ENCODE data around the gene HOXD11. TPM values are rescaled to one million over a fixed set of nuclear protein-coding genes. Genes with fewer than 3 reads are reported as not detected.

Gene HOXD11
- total and polyA plus RNA-seq, 2 experiments from 2014 or later: 28.4 to 30.0 TPM

DNA sequence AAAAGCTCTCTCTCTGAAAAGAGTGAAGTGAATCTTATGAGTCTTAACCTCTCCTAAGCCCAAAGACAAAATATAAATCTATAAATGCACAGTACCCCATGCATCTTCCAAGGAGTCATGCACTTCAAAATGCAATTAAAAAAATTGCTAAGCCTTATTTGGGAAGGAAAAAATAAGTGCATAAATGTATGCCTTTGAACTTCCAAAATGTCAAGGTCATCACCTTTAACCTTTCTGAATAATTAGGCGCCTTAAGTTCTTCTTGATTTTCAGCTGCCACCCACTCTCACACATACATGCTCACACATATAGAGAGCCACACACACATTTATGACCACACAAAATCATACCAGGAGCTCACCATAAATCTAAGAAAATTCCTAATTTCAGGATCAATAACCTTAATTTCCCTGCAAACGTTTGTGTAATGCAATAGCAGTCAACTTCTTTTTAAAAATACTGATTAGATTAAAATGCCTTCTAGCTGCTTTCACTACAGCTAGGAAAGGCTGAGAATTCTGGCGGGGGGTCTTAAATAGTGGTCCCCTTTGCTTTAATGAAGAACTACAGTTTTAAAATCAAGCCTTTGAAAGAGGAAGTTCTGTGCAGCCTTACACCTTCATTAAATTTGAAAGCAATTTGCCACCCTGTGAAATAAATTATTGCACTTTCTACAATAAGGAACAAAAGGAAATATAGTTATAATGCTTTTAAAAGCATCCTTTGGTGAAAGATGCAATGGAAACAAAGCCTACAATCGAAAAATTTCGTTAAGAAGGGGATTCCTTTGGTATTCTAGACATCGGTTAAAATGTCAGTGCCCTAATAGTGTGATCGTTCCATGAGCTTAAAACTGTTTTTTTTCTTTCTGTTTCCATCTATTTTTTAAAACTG, 3.6 kb downstream of the HOXD11 start:
- Histone ChIP-seq H3K27ac (peak overlapping the region; percentile 88), H3K4me3 (peak overlapping the region; percentile 70), H3K4me1 (ENCODE audit: insufficient read depth) (no peaks in the 10 kb centered on the region; the same call in 1 of the 2 replicates), H2AFZ (no peak overlapping the region), H3K27me3 (replicated peaks; ENCODE audit: insufficient read depth) (no peaks in the 10 kb centered on the region), H3K79me2 (ENCODE audit: insufficient read depth) (peaks cover 96% of the 10 kb centered on the region), H3K9me3 (ENCODE audit: low read depth) (no peaks in the 10 kb centered on the region), H3K9ac (peak overlapping the region; percentile 89), H3K4me2 (ENCODE audit: unreplicated experiment) (peak overlapping the region; percentile 95), H3F3A (ENCODE audit: insufficient read depth) (peaks cover 21% of the 10 kb centered on the region), H4K20me1 (ENCODE audit: insufficient read depth) (no peaks in the 10 kb centered on the region), H3K9me2 (ENCODE audit: insufficient read depth) (no peaks in the 10 kb centered on the region), H3K36me3 (ENCODE audit: low read depth) (peaks cover 15% of the 10 kb centered on the region)
- no peak for DNase-seq
- TF ChIP-seq EZH2 (IDR thresholded peaks at IDR 0.05; ENCODE audit: insufficient read depth, poor library complexity, severe bottlenecking) (no peak), EZH2phosphoT487 (IDR thresholded peaks at IDR 0.05; ENCODE audit: insufficient read depth, low read depth) (no peak)
- WGBS, 2 experiments (ENCODE audit: low coverage in 1 of 2, low lambda C conversion rate in 2 of 2, missing lambda C conversion rate in 2 of 2): 34 to 41% methylated on average over 7 of the region's 7 CpGs
- in situ Hi-C loops (cut with MboI): loop anchor here (25.0 kb wide), 1 partner anchor 1627 kb away; no protein-coding TSS in a partner anchor

DNA sequence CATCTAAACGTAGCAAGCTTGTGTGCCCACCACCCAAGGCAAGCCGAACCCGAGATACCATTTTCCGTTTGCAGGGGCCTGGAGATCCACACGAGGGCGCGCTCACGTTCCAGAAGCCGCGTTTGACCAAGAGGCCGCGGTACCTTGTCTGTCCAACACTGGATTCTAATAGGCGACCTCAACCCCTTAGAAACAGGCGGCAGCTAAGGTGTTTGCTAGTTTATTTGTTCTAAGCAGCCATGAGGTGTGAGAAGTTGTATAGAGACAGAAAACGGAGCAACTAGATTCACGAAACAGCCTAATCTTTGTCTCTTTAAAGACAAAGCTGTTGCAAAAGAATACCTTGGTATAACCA, 4.2 kb downstream of the HOXD11 start:
- H3K36me3 ChIP-seq (ENCODE audit: low read depth): peaks cover 15% of the 10 kb centered on the region
- in situ Hi-C loops (cut with MboI): loop anchor here (25.0 kb wide), 1 partner anchor 1626 kb away; no protein-coding TSS in a partner anchor
- TF ChIP-seq EZH2phosphoT487 (IDR thresholded peaks at IDR 0.05; ENCODE audit: insufficient read depth, low read depth) (no peak), EZH2 (IDR thresholded peaks at IDR 0.05; ENCODE audit: insufficient read depth, poor library complexity, severe bottlenecking) (no peak)
- H3F3A ChIP-seq (ENCODE audit: insufficient read depth): peaks cover 17% of the 10 kb centered on the region
- H4K20me1 ChIP-seq (ENCODE audit: insufficient read depth): no peaks in the 10 kb centered on the region
- no peaks in the 10 kb centered on the region for H3K9me2 ChIP-seq (ENCODE audit: insufficient read depth)
- H3K4me1 ChIP-seq (ENCODE audit: insufficient read depth): no peaks in the 10 kb centered on the region; the same call in 1 of the 2 replicates
- peak overlapping the region; percentile 89 for H3K9ac ChIP-seq
- peak overlapping the region; percentile 70 for H3K4me3 ChIP-seq
- H3K79me2 ChIP-seq (ENCODE audit: insufficient read depth): peaks cover 96% of the 10 kb centered on the region
- peak overlapping the region; percentile 95 for H3K4me2 ChIP-seq (ENCODE audit: unreplicated experiment)
- peak overlapping the region; percentile 88 for H3K27ac ChIP-seq
- no peaks in the 10 kb centered on the region for H3K9me3 ChIP-seq (ENCODE audit: low read depth)
- no peaks in the 10 kb centered on the region for H3K27me3 ChIP-seq (replicated peaks; ENCODE audit: insufficient read depth)
- DNase-seq: peak; percentile 92
- WGBS, 2 experiments (ENCODE audit: low coverage in 1 of 2, low lambda C conversion rate in 2 of 2, missing lambda C conversion rate in 2 of 2): 8 to 13% methylated on average over 16 of the region's 16 CpGs
- H2AFZ ChIP-seq: no peak overlapping the region

DNA sequence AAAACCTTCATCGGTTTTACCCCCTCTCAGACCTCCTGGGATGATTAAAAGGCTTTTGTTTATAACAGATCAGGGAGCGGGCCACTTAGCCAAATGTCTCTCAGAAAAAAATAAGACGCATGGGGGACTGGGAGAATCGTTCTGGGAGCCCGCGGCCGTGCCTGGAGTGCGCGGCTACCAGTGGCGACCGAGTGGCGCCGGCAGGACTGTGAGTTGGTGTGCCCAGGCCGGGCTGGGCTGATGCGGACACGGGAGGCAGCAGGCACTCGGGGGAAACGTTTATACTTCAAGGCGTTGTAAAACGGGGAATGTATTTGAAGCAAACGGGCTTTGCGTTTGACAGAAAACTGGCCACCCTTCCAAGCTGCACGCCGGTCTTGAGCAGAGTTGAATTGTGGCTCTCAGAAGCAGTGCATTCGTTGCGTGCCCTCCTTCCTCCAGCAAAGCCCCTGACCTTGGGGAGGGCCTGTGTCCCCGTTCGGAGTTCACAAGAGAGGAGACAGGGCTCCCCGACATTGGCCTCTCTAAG, 4.8 kb downstream of the HOXD11 start:
- TF ChIP-seq EZH2 (IDR thresholded peaks at IDR 0.05; ENCODE audit: insufficient read depth, poor library complexity, severe bottlenecking) (no peak), EZH2phosphoT487 (IDR thresholded peaks at IDR 0.05; ENCODE audit: insufficient read depth, low read depth) (no peak)
- Histone ChIP-seq H3K9me3 (ENCODE audit: low read depth) (no peaks in the 10 kb centered on the region), H3K27me3 (replicated peaks; ENCODE audit: insufficient read depth) (no peaks in the 10 kb centered on the region), H3F3A (ENCODE audit: insufficient read depth) (peaks cover 19% of the 10 kb centered on the region), H3K4me3 (peak overlapping the region; percentile 70), H3K36me3 (ENCODE audit: low read depth) (peaks cover 15% of the 10 kb centered on the region), H2AFZ (no peak overlapping the region), H3K79me2 (ENCODE audit: insufficient read depth) (peaks cover 96% of the 10 kb centered on the region), H3K9me2 (ENCODE audit: insufficient read depth) (no peaks in the 10 kb centered on the region), H3K27ac (peak overlapping the region; percentile 88), H3K4me1 (ENCODE audit: insufficient read depth) (no peaks in the 10 kb centered on the region; the same call in 1 of the 2 replicates), H3K4me2 (ENCODE audit: unreplicated experiment) (peak overlapping the region; percentile 95), H4K20me1 (ENCODE audit: insufficient read depth) (no peaks in the 10 kb centered on the region), H3K9ac (peak overlapping the region; percentile 89)
- DNase-seq: peak; percentile 56
- in situ Hi-C loops (cut with MboI): loop anchor here (25.0 kb wide), 1 partner anchor 1625 kb away; no protein-coding TSS in a partner anchor
- 39 to 62% methylated on average over 29 of the region's 29 CpGs for WGBS, 2 experiments (ENCODE audit: low coverage in 1 of 2, low lambda C conversion rate in 2 of 2, missing lambda C conversion rate in 2 of 2)

All from GM23248 (cell line).